Thyroid gland (tissue), 4 donors: ENCODE data around the gene FTH1.

Experiments
- CTCF ChIP-seq, 6 experiments: fragments of 200-600 bp in 3 of 6; fragments of 450-650 bp in 3 of 6; sonication (generic) in 3 of 6; IDR thresholded peaks; one replicate each; pipeline ENCODE4 v1.5.1; 2016 to 2019; ENCODE audit warnings: antibody characterized with exemption in 6 of 6, mild to moderate bottlenecking in 2 of 6, inconsistent platforms in 1 of 6, moderate library complexity in 1 of 6
- POLR2A ChIP-seq, 2 donors: fragments of 450-650 bp; IDR thresholded peaks; one replicate each; pipeline ENCODE4 v1.6.1; 2017; ENCODE audit warnings: antibody characterized with exemption in 2 of 2, mild to moderate bottlenecking in 2 of 2, moderate library complexity in 1 of 2

DNA sequence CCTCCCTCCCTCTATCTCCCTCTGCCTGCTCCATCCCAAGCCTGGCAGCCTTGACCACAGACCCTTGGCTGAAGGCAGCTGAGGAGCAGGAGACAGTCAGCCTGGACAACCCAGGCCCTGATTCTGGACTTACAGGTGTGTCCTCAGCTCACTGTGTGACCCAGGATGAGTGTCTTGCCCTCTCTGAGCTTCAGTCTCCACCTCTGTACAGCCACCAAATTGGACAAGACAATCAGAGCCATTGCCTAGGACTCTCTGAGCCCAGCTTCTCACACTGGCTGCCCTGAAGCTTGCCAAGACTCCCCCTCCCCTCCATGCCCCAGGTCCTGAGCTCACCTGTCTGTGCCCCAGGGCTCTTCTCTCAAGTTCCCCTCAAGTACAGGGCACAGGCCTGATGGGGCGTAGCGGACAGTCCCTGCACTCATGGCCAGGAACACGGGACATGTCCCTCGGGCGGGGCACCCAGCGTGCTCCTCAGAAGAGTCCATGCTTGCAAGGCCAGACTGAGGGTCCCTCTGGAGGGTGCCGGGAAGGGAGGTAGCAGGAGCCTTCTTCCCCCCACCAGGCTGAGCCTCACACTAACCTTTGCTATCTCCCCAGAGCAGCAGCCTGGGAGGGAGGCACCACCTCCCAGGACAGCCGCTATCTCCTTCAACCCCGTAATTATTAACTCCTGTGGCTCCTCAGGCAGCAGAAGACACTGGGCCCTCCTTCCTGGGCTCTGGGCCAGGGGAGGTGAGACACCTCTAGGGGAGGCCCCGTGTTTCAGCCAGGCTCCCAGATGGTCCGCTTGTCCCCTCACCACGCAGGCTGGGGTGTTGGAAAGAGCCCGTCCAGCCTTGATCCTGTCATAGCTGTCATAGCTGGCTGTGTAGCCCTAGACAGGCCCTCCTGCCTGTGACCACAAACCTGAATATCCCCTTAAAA, 47.5 kb downstream of the FTH1 start:
- TF ChIP-seq POLR2A (IDR thresholded peaks at IDR 0.05) (no peak), CTCF (IDR thresholded peaks at IDR 0.05) (no peak)
